Pancreas (tissue), 10 donors: ENCODE measurements around the gene ALDOB. TPM values are rescaled to one million over a fixed set of nuclear protein-coding genes. Genes with fewer than 3 reads are reported as not detected.
A peak's percentile ranks its signal among the peaks of the same experiment; 100 is the strongest.

Experiments
- ATAC-seq, 4 donors: fragments of 200-7000 bp; cut with Tn5 transposase; one replicate each; pipeline versions ENCODE4 v1.8.0 to v1.9.1; 2020; ENCODE audit warnings: mild to moderate bottlenecking in 4 of 4, moderate library complexity in 4 of 4
- DNase-seq, 6 donors: peaks; one replicate each; pipeline ENCODE4 v3.0.0-alpha.2; 2020
- FAIRE-seq: peaks from 2 replicates; lab custom pipeline; 2012; peaks lifted over from hg19 to GRCh38; lab: Jason Lieb, UNC
- H3K27ac ChIP-seq, 4 donors: fragments of 200-600 bp; sonication (generic); 1 replicate in 3 of 4; 2 replicates in 1 of 4; pipeline versions ENCODE4 v1.5.0 to v1.8.0; 2020
- H3K27me3 ChIP-seq, 4 donors: fragments of 200-600 bp; one replicate each; pipeline ENCODE4 v1.8.0; 2021
- H3K36me3 ChIP-seq, 3 donors: fragments of 200-600 bp; sonication (generic) in 1 of 3; one replicate each; pipeline versions ENCODE4 v1.5.0 to v1.8.0; 2020 to 2021
- H3K4me1 ChIP-seq, 3 donors: fragments of 200-600 bp; one replicate each; pipeline ENCODE4 v1.8.0; 2021
- H3K4me3 ChIP-seq, 4 donors: fragments of 200-600 bp; sonication (generic) in 2 of 4; one replicate each; pipeline versions ENCODE4 v1.5.0 to v1.8.0; 2020 to 2021
- H3K9me3 ChIP-seq, 4 donors: fragments of 200-600 bp; one replicate each; pipeline ENCODE4 v1.8.0; 2021
- WGBS, 2 donors: extraction: QIAGEN DNeasy Blood & Tissue Kit; methylation state at CpG; one replicate each; pipeline ENCODE4 v1.1.7; 2013; 5-methylcytosine and 5-hydroxymethylcytosine counted together
- intact Hi-C, 3 donors: fragments of 100-400 bp; cut with DNase I; formaldehyde crosslinking; loops; one replicate each; pipeline versions ENCODE4 v1.11.1 to v1.14.2; 2022
- polyA plus RNA-seq, 2 donors: library from polyadenylated mRNA; stranded (reverse); fragments of 200-250 nt; gene quantifications; one replicate each; pipeline ENCODE4 v1.2.3, GENCODE V29; 2013
- total RNA-seq, 6 donors: library from RNA; stranded (reverse); fragmentation: NEBNext Ultra II Directional in 4 of 6; extraction: Animal tissue kit (Norgen Biotek cat#: 25700) in 4 of 6; gene quantifications; one replicate each; pipeline versions ENCODE4 v1.2.1 to v1.2.4, GENCODE V29; 2021 to 2023
- TF ChIP-seq, protein P1 (sequence below), 4 donors: fragments of 200-600 bp; sonication (generic) in 3 of 4; IDR thresholded peaks; one replicate each; pipeline versions ENCODE4 v1.5.0 to v1.8.0; 2021; ENCODE audit warnings: antibody characterized with exemption in 4 of 4
- donor health status: healthy with polysubstance abuse.
- donor health status: DM: no; HTN: no; CAD: no; lungs with moderate emphysema.
- donor health status: DM: no; HTN: no; CAD: no.
- donor health status: control.
- donor health status: control.
- donor health status: Bipolar disorder and iron deficiency.
- donor health status: DM: yes; HTN: yes; CAD: no.
- donor health status: DM: no; HTN: no; CAD: no.
- donor health status: DM: no; HTN: no; CAD: no.
- donor health status: DM: yes; HTN: yes; CAD: no.

Gene ALDOB
- total and polyA plus RNA-seq, 8 donors: 75.0 to 856 (median 287) TPM

- 74 to 77% methylated on average over 2 of the region's 2 CpGs for WGBS, 2 donors
- H3K9me3 ChIP-seq: no peaks in the 10 kb centered on the region
- H3K4me1 ChIP-seq: peaks cover 27 to 30% (median 27%) of the 10 kb centered on the region in 3 donors
- H3K27ac ChIP-seq: no peak overlapping the region
- no peaks in the 10 kb centered on the region for H3K27me3 ChIP-seq
- FAIRE-seq (no peak), DNase-seq (no peak), ATAC-seq (no peak)
- H3K36me3 ChIP-seq: no peaks in the 10 kb centered on the region
- TF ChIP-seq, protein P1, sequence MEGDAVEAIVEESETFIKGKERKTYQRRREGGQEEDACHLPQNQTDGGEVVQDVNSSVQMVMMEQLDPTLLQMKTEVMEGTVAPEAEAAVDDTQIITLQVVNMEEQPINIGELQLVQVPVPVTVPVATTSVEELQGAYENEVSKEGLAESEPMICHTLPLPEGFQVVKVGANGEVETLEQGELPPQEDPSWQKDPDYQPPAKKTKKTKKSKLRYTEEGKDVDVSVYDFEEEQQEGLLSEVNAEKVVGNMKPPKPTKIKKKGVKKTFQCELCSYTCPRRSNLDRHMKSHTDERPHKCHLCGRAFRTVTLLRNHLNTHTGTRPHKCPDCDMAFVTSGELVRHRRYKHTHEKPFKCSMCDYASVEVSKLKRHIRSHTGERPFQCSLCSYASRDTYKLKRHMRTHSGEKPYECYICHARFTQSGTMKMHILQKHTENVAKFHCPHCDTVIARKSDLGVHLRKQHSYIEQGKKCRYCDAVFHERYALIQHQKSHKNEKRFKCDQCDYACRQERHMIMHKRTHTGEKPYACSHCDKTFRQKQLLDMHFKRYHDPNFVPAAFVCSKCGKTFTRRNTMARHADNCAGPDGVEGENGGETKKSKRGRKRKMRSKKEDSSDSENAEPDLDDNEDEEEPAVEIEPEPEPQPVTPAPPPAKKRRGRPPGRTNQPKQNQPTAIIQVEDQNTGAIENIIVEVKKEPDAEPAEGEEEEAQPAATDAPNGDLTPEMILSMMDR (IDR thresholded peaks at IDR 0.05): no peak
- intact Hi-C loops: no loop called here
- H3K4me3 ChIP-seq: no peak overlapping the region
Measured at GRCh38 chr9:101419863-101420262, 15.7 kb downstream of the ALDOB start.

- Histone ChIP-seq H3K4me3 (no peak overlapping the region), H3K9me3 (no peaks in the 10 kb centered on the region), H3K27me3 (no peaks in the 10 kb centered on the region), H3K36me3 (no peaks in the 10 kb centered on the region), H3K4me1 (peaks cover 27 to 30% (median 27%) of the 10 kb centered on the region in 3 donors), H3K27ac (peak overlapping the region in 2 of 4 donors; percentile 26 to 56)
- DNase-seq (no peak), FAIRE-seq (no peak), ATAC-seq (peak in 3 of 4 donors; percentile 7 to 39 (median 15))
- intact Hi-C loops: no loop called here
- TF ChIP-seq, protein P1 (IDR thresholded peaks at IDR 0.05): no peak
- WGBS, 2 donors: 64 to 67% methylated on average over 7 of the region's 7 CpGs
Measured at GRCh38 chr9:101418518-101419430, 16.8 kb downstream of the ALDOB start.

GRCh38 chr9:101417977-101418376, 17.6 kb downstream of the ALDOB start:
- Histone ChIP-seq H3K27me3 (no peaks in the 10 kb centered on the region), H3K9me3 (no peaks in the 10 kb centered on the region), H3K4me3 (no peak overlapping the region), H3K4me1 (peaks cover 24 to 30% (median 27%) of the 10 kb centered on the region in 3 donors), H3K36me3 (no peaks in the 10 kb centered on the region), H3K27ac (peak overlapping the region in 2 of 4 donors; percentile 26 to 57)
- ATAC-seq (peak; percentile 32 to 75 (median 60)), DNase-seq (no peak), FAIRE-seq (no peak)
- intact Hi-C loops: no loop called here
- TF ChIP-seq, protein P1 (IDR thresholded peaks at IDR 0.05): no peak

GRCh38 chr9:101417389-101417788, 18.2 kb downstream of the ALDOB start:
- intact Hi-C loops: no loop called here
- H3K36me3 ChIP-seq: no peaks in the 10 kb centered on the region
- FAIRE-seq (no peak), ATAC-seq (no peak), DNase-seq (no peak)
- no peaks in the 10 kb centered on the region for H3K9me3 ChIP-seq
- H3K27ac ChIP-seq: peak overlapping the region in 2 of 4 donors; percentile 26 to 57
- TF ChIP-seq, protein P1 (IDR thresholded peaks at IDR 0.05): no peak
- H3K27me3 ChIP-seq: no peaks in the 10 kb centered on the region
- peaks cover 18 to 28% (median 24%) of the 10 kb centered on the region in 3 donors for H3K4me1 ChIP-seq
- no peak overlapping the region for H3K4me3 ChIP-seq

DNA sequence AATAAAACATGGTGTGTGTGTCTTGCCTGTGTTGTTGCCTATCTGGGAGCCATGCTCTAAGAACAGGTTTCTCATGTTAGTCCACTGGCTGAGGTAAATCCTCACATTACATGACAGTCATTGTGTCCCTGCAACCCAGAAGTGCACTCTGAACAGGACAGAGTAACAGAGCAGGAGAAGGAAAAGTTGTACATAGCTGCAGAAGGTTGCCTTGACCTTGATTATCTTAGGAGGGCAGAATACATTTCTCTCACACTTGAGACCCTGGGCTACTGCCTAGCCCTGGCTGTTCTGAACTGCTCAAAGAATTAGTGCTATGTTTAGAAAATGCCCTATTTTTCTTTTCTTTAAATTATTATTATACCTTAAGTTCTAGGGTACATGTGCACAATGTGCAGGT, 20.0 kb downstream of the ALDOB start:
- H3K9me3 ChIP-seq: no peaks in the 10 kb centered on the region
- ATAC-seq: peak in 1 of 4 donors; percentile 4
- peaks cover 10 to 13% (median 13%) of the 10 kb centered on the region in 3 donors for H3K4me1 ChIP-seq

More for the DNA sequence above, 20.0 kb downstream of the ALDOB start:
- FAIRE-seq (no peak), DNase-seq (no peak)
- Histone ChIP-seq H3K27me3 (no peaks in the 10 kb centered on the region), H3K27ac (no peak overlapping the region), H3K4me3 (no peak overlapping the region), H3K36me3 (no peaks in the 10 kb centered on the region)
- TF ChIP-seq, protein P1 (IDR thresholded peaks at IDR 0.05): no peak
- intact Hi-C loops: no loop called here
